T-helper 22 cell (primary cell): ENCODE data around the gene STK32B.
"Not testable (repeated sequence)": the region's sequence is repeated elsewhere in the genome, so short reads cannot be mapped to it uniquely, and the experiment has no call there.

ENCODE experiments used
- DNase-seq: peaks from one replicate; pipeline ENCODE4 v3.0.0-alpha.2; 2020; ENCODE audit warnings: low read depth

The STK32B gene

DNA sequence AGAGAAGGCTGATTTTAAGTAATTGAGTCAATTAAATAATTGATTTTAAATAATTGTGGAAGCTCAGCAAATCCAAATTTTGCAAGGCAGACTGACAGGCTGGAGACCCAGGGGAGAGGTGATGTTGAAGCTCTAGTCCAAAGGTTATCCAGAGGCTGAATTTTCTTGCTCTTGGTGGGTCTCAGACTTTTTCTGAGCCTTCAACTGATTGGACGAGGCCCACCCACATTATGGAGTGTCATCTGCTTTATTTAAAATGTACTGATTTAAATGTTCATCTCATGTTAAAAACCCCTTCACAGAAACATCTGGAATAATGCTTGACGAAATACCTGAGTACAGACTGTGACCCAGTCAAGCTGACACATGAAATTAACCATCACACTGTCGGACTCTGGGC lies 20.4 kb upstream of the STK32B start:
- DNase-seq: no peak

- DNase-seq: no peak
Measured at GRCh38 chr4:5032813-5033212, 18.5 kb upstream of the STK32B start.

GRCh38 chr4:5033281-5033841 lies 17.9 kb upstream of the STK32B start:
- no peak for DNase-seq

- DNase-seq: no peak
Measured at GRCh38 chr4:5034206-5034605, 17.1 kb upstream of the STK32B start.

DNA sequence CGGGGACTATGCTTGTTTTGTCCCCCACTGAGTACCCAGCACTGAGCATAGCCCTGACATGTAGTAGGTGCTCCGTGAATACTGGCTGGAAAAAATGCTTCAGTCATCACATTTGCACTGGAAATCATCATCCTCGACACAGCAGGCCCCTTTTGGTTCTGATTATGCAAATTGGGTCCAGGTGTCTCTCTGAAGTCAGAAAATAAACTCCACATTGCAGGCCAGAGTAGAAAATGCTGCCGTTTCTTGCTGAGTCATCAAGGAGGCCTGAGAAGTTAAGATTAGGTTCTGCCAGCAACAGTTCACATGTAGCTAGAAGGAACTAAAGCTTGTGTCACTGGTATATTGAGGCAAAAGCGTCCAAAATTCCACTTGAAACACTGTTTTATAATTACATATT lies 15.0 kb upstream of the STK32B start:
- no peak for DNase-seq

- no peak for DNase-seq
Measured at GRCh38 chr4:5037553-5038551, 13.4 kb upstream of the STK32B start.

DNA sequence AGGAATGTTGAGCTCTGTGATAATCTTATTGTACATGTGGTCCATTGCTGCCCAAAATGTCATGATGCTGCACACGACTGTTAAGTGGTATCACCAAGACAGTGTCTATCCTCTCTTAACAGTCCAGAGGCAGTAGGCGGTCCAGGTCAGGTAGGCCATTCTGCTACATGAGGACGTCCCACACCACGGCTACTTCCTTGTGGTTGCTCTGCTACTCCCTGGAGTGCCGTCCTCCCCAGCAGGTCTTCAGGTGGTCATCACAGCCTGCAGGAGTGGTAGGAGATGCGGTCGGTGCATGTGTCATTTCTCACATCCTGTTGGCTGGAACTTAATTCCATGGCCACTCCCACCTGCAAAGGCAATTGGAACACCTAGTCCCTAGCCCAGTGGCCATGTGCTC lies 11.5 kb upstream of the STK32B start:
- DNase-seq: no peak

GRCh38 chr4:5040856-5041620 lies 10.2 kb upstream of the STK32B start:
- DNase-seq: no peak

DNA sequence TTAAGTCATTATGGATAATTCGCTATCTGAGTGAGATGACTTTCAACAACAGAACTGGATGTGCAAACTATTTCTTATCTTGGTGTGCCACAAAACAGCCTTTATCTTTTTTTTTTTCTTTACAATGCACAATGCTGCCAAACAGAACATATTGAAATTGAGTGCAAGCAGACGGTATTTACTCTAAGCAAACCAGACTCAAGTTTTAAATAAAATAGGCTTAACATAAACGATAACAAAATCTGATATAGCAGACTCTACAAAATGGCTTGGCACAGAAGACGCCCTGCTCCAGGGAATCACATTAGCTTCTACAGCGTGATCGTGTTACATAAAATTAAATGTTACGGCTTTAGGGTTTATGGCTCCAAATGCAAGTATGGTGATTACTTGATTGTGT lies 9.6 kb upstream of the STK32B start:
- DNase-seq: no peak

GRCh38 chr4:5043579-5043978 lies 7.7 kb upstream of the STK32B start:
- DNase-seq: no peak

DNA sequence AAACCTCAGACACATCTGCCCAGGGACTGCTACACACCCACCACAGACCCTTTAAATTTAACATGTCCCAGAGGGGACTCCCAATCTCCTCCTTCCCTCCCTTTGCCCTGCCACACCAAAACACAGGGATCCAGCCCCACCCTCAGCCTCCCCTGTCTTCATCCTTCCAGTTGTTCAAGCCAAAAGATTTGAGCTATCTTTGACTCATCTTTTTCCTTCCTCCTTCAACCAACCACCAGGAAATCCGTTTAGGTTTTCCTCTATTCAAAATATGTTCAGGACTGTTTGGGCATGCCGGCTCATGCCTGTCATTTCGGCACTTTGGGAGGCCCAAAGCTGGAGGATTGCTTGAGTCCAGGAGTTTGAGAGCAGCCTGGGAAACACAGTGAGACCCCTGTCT lies 6.9 kb upstream of the STK32B start:
- DNase-seq: no peak

DNA sequence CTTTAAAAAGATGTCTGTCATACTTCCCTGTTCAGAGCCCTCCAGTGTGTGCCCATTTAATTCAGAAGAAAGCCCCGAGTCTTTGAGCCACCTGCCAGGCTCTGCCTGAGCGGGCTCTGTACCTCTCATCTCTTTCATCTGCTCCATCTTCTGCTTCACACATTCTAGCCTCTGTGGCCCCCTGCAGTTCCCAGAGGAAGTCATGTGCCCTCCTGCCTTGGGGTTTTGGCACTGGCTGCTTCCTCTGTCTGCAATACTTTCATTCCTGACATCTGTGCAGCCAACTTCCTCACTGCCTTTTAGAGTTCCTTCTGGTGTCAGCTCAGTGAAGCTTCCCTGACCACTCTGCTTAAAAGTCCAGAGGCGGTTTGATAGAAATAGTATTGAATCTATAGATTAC lies 6.2 kb upstream of the STK32B start:
- no peak for DNase-seq

GRCh38 chr4:5048721-5049120 lies 2.6 kb upstream of the STK32B start:
- no peak for DNase-seq

GRCh38 chr4:5050520-5051277 lies 581 bp upstream of the STK32B start:
- DNase-seq: no peak

GRCh38 chr4:5052204-5052702 lies 973 bp downstream of the STK32B start:
- DNase-seq: no peak

GRCh38 chr4:5052726-5053425 lies 1.6 kb downstream of the STK32B start:
- no peak for DNase-seq

DNA sequence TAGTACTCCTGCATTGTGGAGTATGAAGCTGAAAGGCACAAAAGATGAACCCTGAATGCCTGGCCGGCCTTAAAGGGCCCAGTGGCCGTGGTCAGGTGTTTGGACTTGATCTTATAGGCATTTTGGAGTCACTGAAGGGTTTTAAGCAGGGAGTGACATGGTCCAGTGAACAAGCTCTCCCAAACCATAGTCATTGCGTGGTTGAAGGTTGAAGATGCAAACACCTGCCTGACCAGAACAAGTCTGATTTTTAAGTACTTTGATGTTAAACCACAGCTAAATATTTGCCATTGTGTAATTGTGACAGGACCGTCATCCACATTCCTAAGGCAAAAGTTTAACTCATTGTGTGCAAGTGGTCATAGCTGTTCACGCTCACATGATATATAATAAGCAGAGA lies 3.3 kb downstream of the STK32B start:
- DNase-seq: no peak

- no peak for DNase-seq
Measured at GRCh38 chr4:5055411-5055810, 4.1 kb downstream of the STK32B start.

DNA sequence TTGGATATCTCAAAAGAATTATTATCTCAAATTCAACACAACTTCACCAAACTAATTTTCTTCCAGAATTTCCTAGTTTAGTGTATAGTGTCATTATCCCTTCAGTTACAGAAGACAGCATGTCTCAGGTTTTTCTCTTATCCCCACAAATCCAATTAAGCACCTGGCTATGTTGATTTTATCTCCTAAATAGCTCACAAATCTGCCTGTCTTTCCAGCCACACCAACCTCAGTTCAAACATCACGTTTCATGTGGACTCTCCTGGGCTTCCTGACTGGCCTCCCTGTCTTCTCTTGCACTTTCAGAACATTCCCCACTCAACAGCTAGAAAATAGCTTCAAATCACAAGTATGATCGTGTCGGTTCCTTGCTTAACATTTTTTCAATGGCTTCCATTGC lies 14.8 kb downstream of the STK32B start:
- DNase-seq: no peak

DNA sequence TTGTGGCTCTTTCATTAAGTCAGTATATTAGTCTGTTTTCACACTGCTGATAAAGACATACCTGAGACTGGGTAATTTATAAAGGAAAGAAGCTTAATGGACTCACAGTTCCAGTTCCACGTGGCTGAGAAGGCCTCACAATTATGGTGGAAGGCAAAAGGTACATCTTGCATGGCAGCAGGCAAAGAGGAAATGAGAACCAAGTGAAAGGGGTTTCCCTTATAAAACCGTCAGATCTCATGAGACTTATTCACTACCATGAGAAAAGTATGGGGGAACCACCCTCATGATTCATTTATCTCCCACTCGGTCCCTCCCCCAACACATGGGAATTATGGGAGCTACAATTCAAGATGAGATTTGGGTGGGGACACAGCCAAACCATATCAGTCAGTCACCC lies 15.7 kb downstream of the STK32B start:
- not testable (repeated sequence) for DNase-seq

DNA sequence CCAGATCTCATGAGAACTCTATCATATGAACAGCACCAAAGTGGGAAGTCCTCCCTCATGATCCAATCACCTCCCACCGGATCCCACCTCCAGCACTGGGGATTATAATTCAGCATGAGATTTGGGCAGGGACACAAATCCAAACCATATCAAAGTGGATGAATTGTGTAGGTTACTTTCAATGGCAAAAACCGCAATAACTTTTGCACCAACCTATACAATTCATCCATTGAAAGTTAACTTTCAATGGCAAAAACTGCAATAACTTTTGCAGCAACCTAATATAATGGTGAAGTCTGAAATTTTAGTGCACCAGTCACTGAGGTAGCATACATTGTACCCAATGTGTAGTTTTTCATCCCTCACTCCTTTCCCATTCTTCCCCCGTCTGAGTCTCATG lies 16.6 kb downstream of the STK32B start:
- no peak for DNase-seq
